ENCODE measurements around the gene HRCT1.

GRCh38 chr9:35939679-35940250, 33.8 kb downstream of the HRCT1 start:
- TF ChIP-seq CTCF (IDR thresholded peaks at IDR 0.05) (no peak), POLR2A (IDR thresholded peaks at IDR 0.05) (no peak), POLR2AphosphoS5 (IDR thresholded peaks at IDR 0.05) (no peak), EP300 (IDR thresholded peaks at IDR 0.05) (no peak)

All from gastroesophageal sphincter (tissue), 3 donors.